NCI-H748 (cell line): ENCODE results near the gene PCGF6.

Experiments
- DNase-seq: peaks from one replicate; lab custom pipeline; 2025; ENCODE audit not compliant: unreplicated experiment; lab: John Stamatoyannopoulos, UW

PCGF6 gene

DNA sequence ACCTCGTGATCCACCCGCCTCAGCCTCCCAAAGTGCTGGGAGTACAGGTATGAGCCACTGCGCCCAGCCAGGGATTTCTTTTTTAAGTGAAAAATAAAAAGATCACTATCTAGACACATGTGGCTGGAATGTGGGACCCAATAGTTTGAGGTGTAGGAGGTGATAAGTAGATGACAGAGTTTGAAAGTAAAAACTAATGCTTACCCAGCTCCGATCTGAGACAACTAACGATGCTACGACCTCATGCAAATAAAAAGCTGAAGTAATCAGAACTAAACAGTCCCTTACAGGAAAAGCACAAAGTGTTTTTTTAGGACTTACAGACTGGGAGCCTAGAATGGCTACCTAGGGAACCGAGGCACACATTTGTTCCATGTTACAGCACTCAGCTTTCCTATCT is 23.0 kb downstream of the PCGF6 start:
- no peak for DNase-seq

DNA sequence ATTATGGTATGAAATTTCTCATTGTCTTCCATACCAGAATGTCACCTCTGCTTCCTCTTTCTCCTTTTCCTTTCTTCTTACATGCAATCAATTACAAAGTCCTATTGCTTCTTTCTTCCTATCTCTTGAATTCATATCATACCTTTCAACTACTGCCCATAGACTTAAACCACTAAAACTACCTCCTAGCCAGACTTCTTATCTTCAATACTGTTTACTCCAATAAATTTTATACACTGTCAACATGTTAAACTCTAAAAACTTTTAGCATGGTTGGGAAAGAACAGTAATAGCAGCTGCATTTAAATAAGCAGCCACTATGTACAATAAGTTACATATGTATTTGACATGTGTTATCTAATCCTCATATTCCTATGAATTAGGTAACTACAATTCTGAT is 34.9 kb downstream of the PCGF6 start:
- no peak for DNase-seq

DNA sequence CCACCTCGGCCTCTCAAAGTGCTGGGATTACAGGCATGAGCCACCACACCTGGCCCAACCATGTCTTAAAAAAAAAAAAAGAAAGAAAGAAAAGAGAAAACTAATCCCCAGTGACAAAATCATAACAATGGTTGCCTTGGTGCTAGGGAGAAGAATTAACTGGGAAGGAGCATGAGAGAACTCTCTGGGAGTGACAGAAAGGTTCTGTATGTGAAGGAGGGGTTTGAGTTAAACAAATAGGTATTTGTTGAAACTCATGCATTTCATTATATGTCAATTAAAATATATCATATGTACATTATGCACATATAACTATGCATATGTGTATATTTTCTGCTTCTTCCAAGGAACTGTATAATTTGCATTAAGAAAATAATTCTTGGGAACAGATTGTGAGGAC is 40.7 kb downstream of the PCGF6 start:
- no peak for DNase-seq

DNA sequence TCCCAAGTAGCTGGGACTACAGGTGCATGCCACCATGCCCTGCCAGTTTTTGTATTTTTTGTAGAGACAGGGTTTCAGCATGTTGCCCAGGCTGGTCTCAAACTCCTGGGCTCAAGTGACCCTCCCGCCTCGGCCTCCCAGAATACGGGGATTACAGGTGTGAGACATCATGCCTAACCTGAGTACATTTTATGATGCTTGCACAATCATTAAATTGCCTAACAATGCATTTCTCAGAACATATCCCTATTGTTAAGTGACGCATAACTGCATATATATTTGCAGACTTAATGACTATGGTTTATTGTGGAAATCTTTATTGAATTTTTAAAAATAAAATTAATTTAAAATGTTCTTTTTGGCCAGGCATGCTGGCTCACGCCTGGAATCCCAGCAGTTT is 43.3 kb downstream of the PCGF6 start:
- no peak for DNase-seq

DNA sequence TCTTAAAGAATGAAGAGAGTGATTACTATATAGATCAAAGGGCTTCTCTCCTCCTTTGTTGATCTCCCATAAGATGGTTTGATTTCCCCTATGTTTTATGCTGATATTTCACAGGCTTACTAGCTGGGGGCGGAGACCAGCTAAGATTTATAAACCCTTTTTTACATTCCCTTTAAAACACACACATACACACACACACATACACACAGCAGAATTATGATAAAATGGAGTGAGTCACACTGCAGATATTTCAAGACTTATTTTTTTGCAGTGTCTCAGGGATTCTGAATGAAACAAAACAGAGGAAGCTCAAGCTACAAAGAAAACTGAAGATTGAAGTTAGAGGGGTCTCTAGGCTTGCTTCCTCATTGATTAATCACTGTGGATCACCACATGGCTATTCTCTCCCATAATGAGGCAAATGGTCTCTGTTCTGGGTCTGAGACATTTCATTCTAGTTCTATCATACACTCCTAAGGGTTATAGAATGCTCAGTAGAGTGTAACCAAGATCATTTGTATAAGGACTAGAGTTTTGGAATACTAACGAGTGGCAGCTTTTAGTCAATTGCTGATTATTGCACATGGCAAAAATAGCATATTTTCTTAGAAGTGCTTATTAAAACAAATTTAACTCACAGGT is 55.4 kb downstream of the PCGF6 start:
- no peak for DNase-seq

DNA sequence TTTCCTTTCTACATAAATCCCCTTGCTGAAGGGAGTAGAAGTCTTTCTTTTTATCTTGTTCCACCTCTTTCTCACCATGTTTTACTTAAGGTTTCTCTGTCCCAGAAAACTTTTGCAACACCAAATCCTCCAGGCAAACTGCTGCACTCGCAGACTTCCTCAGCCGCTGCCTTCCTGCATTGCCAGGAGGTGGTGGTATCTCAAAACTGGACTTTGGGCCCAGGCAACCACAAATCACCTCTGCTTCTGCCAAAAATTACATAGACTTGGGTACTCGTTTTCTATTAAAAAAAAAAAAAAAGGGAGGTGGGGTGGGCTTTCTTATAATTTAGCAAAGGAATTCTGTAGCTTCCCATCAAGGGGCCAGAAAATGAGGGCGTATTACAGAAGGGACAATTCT is 59.4 kb downstream of the PCGF6 start:
- no peak for DNase-seq

DNA sequence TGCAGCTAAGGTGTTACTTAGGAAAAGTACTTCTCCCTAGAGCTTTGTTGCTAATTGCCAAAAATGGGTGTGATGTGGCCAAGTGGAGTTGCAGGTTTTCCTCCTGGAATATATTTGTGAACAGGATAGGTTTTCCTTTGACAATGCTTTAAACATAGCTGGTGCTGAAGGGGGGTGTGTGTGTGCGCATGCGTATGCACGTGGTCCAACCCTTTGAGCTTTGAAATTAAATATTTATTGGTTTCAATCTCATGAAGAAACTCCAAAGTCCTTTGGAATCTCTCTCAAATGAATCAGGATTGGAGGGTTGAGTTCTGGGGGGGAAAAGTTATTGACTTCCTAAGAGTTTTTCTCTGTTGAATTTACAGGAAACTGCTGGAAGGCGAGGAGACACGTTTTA is 62.9 kb downstream of the PCGF6 start:
- no peak for DNase-seq

DNA sequence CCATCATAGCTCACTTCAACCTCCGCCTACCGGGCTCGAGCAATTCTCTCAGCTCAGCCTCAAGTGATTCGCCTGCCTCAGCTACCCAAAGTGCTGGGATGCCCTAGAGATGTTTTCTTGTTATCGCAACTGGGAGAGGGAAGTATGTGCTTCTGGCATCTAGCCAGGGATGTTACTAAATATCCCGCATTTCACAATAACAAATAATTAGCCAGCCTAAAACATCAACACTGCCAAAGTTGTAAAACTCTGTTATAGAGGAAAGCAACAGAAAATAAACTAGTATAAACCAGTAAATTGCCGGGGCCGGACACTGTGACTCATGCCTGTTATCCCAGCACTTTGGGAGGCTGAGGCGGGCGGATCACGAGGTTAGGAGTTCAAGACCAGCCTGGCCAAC is 66.8 kb downstream of the PCGF6 start:
- DNase-seq: no peak

DNA sequence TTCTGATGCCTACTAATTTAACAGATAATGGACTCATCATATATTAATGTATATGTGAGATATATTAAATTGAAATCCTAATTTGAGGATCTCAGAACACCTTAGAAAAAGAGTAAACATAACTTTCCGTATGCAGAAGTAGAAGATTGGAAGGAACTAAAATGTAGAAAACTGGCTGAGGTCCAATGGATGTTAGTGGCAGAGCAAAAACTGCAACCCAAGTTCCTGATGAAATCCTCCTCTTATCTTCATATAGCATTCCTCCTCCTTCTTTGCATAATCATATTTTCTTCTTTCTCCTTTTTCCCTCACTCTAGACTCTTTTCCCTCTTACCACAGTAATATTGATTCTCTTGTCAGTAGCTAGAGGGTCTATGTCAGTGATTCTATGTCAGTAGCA is 68.0 kb downstream of the PCGF6 start:
- DNase-seq: no peak

DNA sequence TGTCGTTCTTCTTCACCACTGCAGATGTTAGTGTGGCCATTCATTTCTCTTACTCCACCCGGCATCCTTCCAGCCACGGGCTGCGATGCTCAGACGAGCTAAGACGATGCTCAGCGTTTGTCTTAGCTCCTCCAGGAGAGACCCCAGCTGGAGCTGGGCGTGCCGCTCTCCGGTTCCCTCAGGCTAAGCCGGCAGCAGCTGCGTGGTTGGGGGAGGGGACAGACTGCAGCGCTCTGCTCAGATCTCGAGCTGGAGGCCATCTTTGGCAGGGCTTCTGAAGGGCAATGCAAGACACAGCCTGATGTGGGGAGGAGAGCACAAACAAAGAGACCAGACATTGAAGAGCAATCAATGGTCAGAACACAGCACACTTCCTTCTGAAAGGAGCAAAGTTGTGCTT is 69.2 kb downstream of the PCGF6 start:
- peak; percentile 89 for DNase-seq

DNA sequence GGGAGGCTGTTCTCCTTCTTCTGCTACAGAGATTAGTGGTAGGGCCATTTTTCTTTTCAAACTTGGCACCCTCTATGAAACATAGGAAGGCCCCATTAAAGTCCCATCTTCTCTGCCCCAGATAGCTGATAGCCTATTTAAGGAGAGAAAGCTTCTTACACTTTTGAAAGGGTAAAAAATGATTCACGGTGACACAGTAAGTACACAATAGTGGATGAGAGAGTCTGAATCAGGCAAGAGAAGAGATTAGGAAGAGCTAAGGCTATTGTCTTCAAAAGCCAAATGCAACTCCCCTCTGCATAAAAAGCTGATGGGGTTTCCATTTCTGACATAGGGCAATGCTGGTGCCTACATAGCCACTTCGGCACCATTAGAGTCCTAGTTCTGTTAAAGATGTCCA is 70.4 kb downstream of the PCGF6 start:
- DNase-seq: no peak

DNA sequence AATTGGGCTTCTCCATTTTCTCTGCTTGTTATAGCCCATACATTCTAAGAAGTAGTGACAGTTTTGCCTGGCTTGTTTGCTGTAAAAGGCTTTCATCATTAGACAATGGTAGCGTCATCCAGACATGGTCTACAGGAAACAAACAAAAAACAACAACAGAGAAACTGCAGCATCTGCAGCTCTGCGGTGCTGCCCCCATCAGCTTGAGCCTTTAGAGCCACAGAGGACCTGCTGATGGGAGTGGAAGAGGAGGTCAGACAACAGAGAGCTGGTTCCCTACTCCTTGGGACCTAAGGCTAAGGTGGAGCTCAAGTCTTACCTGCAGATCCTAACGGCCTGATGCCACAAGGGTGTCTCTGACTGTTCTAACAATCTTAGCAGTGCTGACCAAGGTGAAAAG is 70.9 kb downstream of the PCGF6 start:
- DNase-seq: peak; percentile 9

DNA sequence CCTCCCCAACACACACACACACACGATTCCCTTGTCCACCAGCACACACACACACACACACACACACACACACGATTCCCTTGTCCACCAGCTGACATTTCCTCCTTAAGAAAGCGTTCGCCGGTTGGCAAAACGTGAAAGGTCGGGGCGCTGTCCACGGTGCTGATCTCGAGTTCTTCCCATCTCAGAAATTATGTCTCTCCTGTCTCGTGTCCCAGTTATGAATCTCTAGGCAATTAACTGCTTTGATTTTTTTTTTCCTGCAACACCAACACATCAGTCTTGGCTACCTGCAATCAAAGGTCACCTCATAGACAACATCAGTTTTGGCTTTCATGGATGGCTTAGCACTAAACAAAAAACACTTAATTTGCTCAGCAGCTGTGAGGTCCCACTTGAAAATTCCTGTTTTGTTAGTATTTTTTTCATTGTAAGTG is 72.1 kb downstream of the PCGF6 start:
- DNase-seq: peak; percentile 37

DNA sequence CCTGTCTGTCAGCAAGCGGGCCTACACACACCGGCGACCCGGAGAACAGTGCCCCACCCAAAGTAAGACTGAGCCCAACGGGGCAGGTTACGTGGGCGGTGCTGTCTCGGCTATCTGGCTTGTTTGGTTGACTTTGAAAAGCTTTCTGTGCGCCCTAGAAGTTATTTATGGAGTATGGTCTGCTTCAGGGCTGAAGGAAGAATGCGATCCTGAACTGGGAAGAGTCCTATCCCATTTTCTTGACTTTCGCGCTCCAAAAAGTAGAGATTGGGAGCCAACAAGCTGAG is 72.5 kb downstream of the PCGF6 start:
- peak; percentile 30 for DNase-seq

DNA sequence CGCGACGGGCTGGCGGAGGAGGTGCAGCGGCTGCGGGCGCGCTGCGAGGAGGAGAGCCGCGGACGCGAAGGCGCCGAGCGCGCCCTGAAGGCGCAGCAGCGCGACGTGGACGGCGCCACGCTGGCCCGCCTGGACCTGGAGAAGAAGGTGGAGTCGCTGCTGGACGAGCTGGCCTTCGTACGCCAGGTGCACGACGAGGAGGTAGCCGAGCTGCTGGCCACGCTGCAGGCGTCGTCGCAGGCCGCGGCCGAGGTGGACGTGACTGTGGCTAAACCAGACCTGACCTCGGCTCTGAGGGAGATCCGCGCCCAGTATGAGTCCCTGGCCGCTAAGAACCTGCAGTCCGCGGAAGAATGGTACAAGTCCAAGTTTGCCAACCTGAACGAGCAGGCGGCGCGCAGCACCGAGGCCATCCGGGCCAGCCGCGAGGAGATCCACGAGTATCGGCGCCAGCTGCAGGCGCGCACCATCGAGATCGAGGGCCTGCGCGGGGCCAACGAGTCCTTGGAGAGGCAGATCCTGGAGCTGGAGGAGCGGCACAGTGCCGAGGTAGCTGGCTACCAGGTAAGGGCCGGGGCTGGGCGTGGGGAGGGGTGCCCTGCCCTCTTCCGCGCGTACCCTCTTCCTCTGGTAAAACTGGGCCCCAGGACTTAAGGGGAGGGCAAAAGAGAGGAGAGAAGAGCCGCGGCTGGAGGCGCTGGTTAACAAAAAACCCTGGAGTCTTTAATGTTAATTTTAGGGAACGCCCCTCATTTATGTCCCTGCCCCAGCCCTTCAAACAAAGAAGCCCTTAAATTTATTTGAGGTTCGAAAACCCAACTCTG is 73.0 kb downstream of the PCGF6 start:
- peak; percentile 50 for DNase-seq

DNA sequence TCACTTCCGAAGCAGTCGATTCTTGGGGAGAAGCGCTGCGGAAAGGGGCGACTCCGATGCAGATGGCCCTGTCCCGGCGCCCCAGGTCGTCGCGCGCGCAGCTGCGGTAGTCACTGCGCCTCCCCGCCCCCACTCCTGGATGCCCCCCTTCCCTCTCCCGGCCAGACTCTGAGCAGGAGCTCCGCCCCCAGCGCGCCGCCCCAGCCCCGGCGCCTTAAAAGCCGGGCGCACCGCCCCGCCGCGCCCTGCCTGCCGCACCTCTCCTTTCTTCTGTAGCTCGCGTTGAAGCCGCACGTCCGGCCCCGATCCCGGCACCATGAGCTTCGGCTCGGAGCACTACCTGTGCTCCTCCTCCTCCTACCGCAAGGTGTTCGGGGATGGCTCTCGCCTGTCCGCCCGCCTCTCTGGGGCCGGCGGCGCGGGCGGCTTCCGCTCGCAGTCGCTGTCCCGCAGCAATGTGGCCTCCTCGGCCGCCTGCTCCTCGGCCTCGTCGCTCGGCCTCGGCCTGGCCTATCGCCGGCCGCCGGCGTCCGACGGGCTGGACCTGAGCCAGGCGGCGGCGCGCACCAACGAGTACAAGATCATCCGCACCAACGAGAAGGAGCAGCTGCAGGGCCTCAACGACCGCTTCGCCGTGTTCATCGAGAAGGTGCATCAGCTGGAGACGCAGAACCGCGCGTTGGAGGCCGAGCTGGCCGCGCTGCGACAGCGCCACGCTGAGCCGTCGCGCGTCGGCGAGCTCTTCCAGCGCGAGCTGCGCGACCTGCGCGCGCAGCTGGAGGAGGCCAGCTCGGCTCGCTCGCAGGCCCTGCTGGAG is 73.8 kb downstream of the PCGF6 start, which contains the start of gene INA:
Gene INA, plus strand, starts transcription at position 243 of the 817 bp plus-strand sequence. Its CDS starts 74 bp downstream, at position 317.
- DNase-seq: peak; percentile 86

DNA sequence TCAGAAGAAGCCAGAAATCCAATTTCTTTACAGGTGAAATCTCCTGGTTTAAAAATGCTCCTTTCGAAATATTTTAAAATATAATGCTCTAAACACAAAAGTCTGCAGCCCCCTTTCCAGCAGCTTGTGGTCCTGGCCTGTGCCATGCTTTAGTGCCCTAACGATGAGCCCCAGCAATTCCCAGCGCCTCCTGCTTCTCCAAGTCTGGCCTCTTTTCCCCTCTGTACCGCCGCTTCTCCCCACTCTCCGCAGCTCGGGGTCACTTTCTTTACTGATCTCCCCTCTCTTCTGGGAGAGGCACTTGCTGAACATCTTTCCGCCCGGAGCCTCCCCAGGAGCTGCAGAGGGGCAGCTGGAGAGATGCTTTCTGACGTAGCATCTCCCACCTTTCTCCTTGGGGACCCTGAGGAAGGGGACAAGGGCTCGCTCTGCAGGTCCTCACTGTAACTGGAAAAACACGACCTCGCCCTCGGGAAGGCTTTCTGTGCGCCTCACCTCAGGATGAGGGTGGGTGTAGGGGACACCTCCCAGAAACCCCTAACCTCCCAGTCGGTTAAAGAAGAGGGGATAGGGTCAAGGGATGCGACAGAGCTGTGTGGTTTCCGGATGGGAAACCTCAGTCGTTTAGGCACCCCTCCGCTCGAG is 74.6 kb downstream of the PCGF6 start:
- DNase-seq: no peak

DNA sequence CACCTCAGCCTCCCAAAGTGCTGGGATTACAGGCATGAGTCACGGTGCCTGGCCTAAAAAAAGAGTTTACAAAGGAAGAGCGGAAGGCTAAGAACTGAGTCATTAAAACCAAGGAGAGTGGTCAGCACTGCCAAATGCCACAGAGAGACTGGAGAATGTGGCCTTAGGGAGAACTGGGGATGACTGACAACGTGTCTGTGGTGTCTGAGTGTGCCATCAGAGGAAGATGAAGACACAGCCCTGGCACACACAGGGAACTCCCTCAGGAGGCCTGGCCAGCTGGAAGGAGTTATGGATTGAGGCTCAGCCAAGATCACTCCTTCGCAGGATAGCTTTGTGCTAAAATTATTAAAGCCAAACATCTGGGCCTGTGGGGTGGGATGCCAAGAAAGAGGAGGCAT is 77.9 kb downstream of the PCGF6 start:
- DNase-seq: no peak

DNA sequence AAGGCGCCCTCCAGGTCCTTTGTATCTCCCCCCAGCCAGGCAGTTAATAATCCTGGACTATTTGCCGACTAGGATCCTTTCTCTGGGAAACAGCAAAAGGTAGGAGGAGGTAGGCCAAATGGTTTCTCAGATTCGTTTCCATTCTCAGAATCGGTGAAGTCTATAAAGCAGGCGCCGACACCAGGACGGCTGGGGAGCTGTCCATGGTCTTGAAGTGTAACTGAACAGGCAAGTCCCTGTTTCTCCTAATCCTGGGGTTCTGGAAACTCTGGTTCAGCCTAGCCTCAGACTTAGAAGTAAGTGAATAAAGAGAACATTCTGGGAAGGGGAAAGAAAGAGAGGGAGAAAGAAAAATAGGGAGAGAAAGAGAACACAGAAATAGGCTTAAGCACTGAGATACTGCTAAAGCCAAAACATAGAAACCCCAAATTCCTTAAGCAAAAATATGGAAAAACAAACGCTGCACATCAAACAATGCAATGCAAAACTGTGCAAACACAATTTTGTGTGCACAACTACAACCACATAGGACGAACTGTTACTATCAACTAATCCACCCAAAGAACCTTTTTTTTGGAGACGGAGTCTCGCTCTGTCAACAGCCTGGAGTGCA is 85.1 kb downstream of the PCGF6 start:
- no peak for DNase-seq

DNA sequence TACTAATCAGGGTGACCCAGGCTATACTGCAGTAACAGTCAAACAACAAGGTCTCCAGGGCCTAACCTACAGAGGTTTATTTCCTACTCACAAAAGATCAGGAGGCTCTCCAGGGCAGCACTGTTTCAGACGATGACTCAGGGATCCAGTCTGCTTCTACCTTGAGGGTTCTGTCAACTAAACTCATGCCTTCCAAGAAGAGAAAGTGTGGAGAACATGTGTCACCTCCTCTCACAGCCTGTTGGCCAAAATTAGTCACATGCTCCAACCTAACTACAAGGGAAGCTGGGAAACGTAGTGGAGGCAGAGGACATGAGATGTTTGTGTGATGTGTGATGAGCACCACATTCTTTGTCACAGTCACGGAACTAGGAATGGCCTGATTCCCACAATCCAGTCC is 88.7 kb downstream of the PCGF6 start:
- DNase-seq: no peak

DNA sequence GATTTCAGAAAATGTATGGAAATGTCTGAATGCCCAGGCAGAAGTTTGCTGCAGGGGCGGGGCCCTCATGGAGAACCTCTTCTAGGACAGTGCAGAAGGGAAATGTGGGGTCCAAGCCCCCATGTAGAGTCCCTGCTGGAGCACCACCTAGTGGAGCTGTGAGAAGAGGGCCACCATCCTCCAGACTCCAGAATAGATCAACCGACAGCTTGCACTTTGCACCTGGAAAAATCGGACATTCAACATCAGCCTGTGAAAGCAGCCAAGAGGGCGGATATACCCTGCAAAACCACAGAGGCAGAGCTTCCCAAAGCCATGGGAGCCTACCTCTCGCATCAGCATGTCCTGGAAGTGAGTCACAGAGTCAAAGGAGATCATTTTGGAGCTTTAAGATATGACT is 91.0 kb downstream of the PCGF6 start:
- DNase-seq: no peak
